Mesenchymal stem cell (in vitro differentiated cells and primary cell): ENCODE data around the gene MIB2.

Experiments used
- DNase-seq: peaks from one replicate; pipeline ENCODE4 v3.0.0-alpha.2; 2013
- H2AFZ ChIP-seq: one replicate; pipeline ENCODE4 v1.6.1; 2013; ENCODE audit warnings: low read depth, mild to moderate bottlenecking, control low read depth, inconsistent platforms, low read length, moderate library complexity
- H2AK5ac ChIP-seq: 2 replicates; pipeline ENCODE4 v1.6.1; 2013; ENCODE audit warnings: low read length, moderate library complexity, mild to moderate bottlenecking, inconsistent platforms; ENCODE audit not compliant: severe bottlenecking
- H2BK120ac ChIP-seq: one replicate; pipeline ENCODE4 v1.6.1; 2013; ENCODE audit warnings: low read depth, mild to moderate bottlenecking, inconsistent platforms, low read length, moderate library complexity
- H2BK12ac ChIP-seq, 2 experiments: one replicate each; pipeline ENCODE4 v1.6.1; 2013; ENCODE audit warnings: inconsistent platforms in 2 of 2, low read length in 2 of 2, mild to moderate bottlenecking in 2 of 2, moderate library complexity in 2 of 2, control low read depth in 1 of 2
- H2BK15ac ChIP-seq: one replicate; pipeline ENCODE4 v1.6.1; 2013; ENCODE audit warnings: mild to moderate bottlenecking, low read depth, inconsistent platforms; ENCODE audit not compliant: poor library complexity, severe bottlenecking
- H2BK5ac ChIP-seq: 2 replicates; pipeline ENCODE4 v1.6.1; 2013; ENCODE audit warnings: low read depth, mild to moderate bottlenecking, low read length, control low read depth, inconsistent platforms; ENCODE audit not compliant: poor library complexity, severe bottlenecking
- H3K14ac ChIP-seq, 2 experiments: one replicate each; pipeline ENCODE4 v1.6.1; 2013; ENCODE audit warnings: inconsistent platforms in 2 of 2, low read length in 2 of 2, control low read depth in 1 of 2, mild to moderate bottlenecking in 1 of 2, moderate library complexity in 1 of 2
- H3K18ac ChIP-seq, 2 experiments: one replicate each; pipeline ENCODE4 v1.6.1; 2013; ENCODE audit warnings: inconsistent platforms in 2 of 2, low read length in 2 of 2, control low read depth in 1 of 2, low read depth in 1 of 2, mild to moderate bottlenecking in 1 of 2
- H3K23ac ChIP-seq, 2 experiments: one replicate each; pipeline ENCODE4 v1.6.1; 2013; ENCODE audit warnings: inconsistent platforms in 2 of 2, low read length in 2 of 2, mild to moderate bottlenecking in 2 of 2, moderate library complexity in 2 of 2, control low read depth in 1 of 2
- H3K27ac ChIP-seq: 2 replicates; pipeline ENCODE4 v1.5.1; 2013; ENCODE audit warnings: mild to moderate bottlenecking, moderate library complexity, low read length, control low read depth, inconsistent platforms; ENCODE audit not compliant: poor library complexity, severe bottlenecking
- H3K27me3 ChIP-seq, 2 experiments: 2 replicates each; pipeline versions ENCODE4 v1.6.1 to v1.7.0; 2013; ENCODE audit warnings: low read length in 2 of 2, mild to moderate bottlenecking in 2 of 2, moderate library complexity in 2 of 2, control low read depth in 1 of 2, inconsistent platforms in 1 of 2; ENCODE audit not compliant: control insufficient read depth in 1 of 2, insufficient read depth in 1 of 2
- H3K36me3 ChIP-seq, 2 experiments: 2 replicates each; pipeline versions ENCODE4 v1.6.1 to v1.7.0; 2013; ENCODE audit warnings: low read length in 2 of 2, control low read depth in 1 of 2, inconsistent platforms in 1 of 2, low read depth in 1 of 2, mild to moderate bottlenecking in 1 of 2; ENCODE audit not compliant: insufficient read depth in 2 of 2, control insufficient read depth in 1 of 2
- H3K4ac ChIP-seq, 2 experiments: one replicate each; pipeline ENCODE4 v1.6.1; 2013; ENCODE audit warnings: inconsistent platforms in 2 of 2, low read length in 2 of 2, mild to moderate bottlenecking in 2 of 2, moderate library complexity in 2 of 2, control low read depth in 1 of 2, low read depth in 1 of 2
- H3K4me1 ChIP-seq: 2 replicates; pipeline ENCODE4 v1.6.1; 2013; ENCODE audit warnings: low read depth, low read length, control low read depth; ENCODE audit not compliant: control insufficient read depth, insufficient read depth
- H3K4me2 ChIP-seq: 2 replicates; pipeline ENCODE4 v1.6.1; 2013; ENCODE audit warnings: low read length, mild to moderate bottlenecking, inconsistent platforms; ENCODE audit not compliant: poor library complexity, severe bottlenecking
- H3K4me3 ChIP-seq, 2 experiments: 2 replicates each; pipeline versions ENCODE4 v1.5.1 to v1.7.0; 2013; ENCODE audit warnings: low read length in 2 of 2, mild to moderate bottlenecking in 2 of 2, control low read depth in 1 of 2, low read depth in 1 of 2; ENCODE audit not compliant: insufficient read depth in 1 of 2
- H3K79me1 ChIP-seq: replicated peaks from 2 replicates; pipeline ENCODE4 v1.6.1; 2013; ENCODE audit warnings: mild to moderate bottlenecking, control low read depth, low read length, inconsistent platforms; ENCODE audit not compliant: poor library complexity, severe bottlenecking
- H3K9ac ChIP-seq: 2 replicates; pipeline ENCODE4 v1.7.0; 2013; ENCODE audit warnings: mild to moderate bottlenecking, low read length, moderate library complexity
- H3K9me3 ChIP-seq: 2 replicates; pipeline ENCODE4 v1.7.0; 2013; ENCODE audit warnings: mild to moderate bottlenecking, low read length; ENCODE audit not compliant: control insufficient read depth
- H4K8ac ChIP-seq: one replicate; pipeline ENCODE4 v1.6.1; 2013; ENCODE audit warnings: inconsistent platforms, mild to moderate bottlenecking, low read length, moderate library complexity
- H4K91ac ChIP-seq: one replicate; pipeline ENCODE4 v1.6.1; 2013; ENCODE audit warnings: mild to moderate bottlenecking, low read length, inconsistent platforms
- WGBS: methylation state at CpG from one replicate; pipeline ENCODE4 v1.1.7; 2013; ENCODE audit warnings: mixed read lengths; 5-methylcytosine and 5-hydroxymethylcytosine counted together

The MIB2 gene

DNA sequence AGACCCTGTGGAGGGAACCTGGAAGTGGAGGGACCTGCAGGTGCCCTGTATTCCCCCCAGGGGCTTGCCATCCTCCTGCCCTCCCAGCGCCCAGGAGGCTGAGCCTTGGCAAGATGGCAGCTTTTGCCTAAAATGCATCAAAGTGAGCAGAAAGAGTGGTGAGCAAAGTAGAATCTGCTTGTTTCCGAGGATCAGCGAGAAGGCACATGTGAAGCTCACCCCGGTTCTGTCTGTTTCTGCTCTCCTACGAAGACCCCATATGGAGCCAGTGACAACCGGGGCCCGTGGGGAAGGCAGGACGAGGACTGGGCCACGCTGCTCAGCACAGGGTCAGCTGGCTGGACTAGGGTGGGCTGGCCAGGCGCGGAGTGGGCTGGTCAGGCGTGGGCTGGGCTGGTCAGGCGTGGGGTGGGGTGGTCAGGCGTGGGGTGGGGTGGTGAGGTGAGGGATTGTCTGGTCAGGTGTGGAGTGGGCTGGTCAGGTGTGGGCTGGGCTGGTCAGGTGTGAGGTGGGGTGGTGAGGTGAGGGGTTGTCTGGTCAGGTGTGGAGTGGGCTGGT, 10.2 kb upstream of the MIB2 start:
- Histone ChIP-seq H4K8ac (no peak overlapping the region), H3K27ac (no peak overlapping the region), H2BK12ac (no peak overlapping the region), H2AK5ac (no peak overlapping the region), H3K18ac (no peak overlapping the region), H3K4me1 (peaks cover 15% of the 10 kb centered on the region), H2BK15ac (no peak overlapping the region), H3K4me3 (no peak overlapping the region), H2AFZ (no peak overlapping the region), H3K23ac (no peak overlapping the region), H3K36me3 (peaks cover 0 to 2% of the 10 kb centered on the region in 2 experiments), H2BK5ac (no peak overlapping the region), H3K9ac (no peak overlapping the region), H3K4me2 (no peak overlapping the region), H2BK120ac (no peak overlapping the region), H3K14ac (no peak overlapping the region), H3K79me1 (peaks cover 2% of the 10 kb centered on the region), H4K91ac (no peak overlapping the region), H3K27me3 (peaks cover 37 to 39% of the 10 kb centered on the region in 2 experiments), H3K4ac (no peak overlapping the region), H3K9me3 (no peaks in the 10 kb centered on the region)
- WGBS = 86% methylated on average over 14 of the region's 14 CpGs
- DNase-seq = no peak

DNA sequence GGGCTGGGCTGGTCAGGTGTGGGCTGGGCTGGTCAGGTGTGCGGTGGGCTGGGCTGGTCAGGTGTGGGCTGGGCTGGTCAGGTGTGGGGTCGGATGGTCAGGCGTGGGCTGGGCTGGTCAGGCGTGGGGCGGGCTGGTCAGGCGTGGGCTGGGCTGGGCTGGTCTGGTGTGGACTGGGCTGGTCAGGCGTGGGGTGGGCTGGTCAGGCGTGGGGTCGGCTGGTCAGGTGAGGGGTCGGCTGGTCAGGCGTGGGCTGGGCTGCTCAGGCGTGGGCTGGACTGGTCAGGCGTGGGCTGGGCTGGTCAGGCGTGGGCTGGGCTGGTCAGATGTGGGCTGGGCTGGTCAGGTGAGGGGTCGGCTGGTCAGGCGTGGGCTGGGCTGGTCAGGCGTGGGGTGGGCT, 9.6 kb upstream of the MIB2 start:
- Histone ChIP-seq H3K27me3 (peaks cover 32 to 34% of the 10 kb centered on the region in 2 experiments), H2BK120ac (no peak overlapping the region), H3K27ac (no peak overlapping the region), H3K36me3 (peaks cover 0 to 2% of the 10 kb centered on the region in 2 experiments), H2AFZ (no peak overlapping the region), H2BK12ac (no peak overlapping the region), H4K8ac (no peak overlapping the region), H2BK5ac (no peak overlapping the region), H3K4me2 (no peak overlapping the region), H3K18ac (no peak overlapping the region), H3K14ac (no peak overlapping the region), H3K4ac (no peak overlapping the region), H3K9me3 (no peaks in the 10 kb centered on the region), H2AK5ac (no peak overlapping the region), H3K79me1 (peaks cover 4% of the 10 kb centered on the region), H4K91ac (peak overlapping the region; percentile 39), H3K23ac (no peak overlapping the region), H3K4me3 (peak overlapping the region in 1 of 2 experiments; percentile 15), H3K4me1 (peaks cover 10% of the 10 kb centered on the region), H2BK15ac (no peak overlapping the region), H3K9ac (no peak overlapping the region)
- no peak for DNase-seq
- WGBS = 95% methylated on average over 17 of the region's 17 CpGs

DNA sequence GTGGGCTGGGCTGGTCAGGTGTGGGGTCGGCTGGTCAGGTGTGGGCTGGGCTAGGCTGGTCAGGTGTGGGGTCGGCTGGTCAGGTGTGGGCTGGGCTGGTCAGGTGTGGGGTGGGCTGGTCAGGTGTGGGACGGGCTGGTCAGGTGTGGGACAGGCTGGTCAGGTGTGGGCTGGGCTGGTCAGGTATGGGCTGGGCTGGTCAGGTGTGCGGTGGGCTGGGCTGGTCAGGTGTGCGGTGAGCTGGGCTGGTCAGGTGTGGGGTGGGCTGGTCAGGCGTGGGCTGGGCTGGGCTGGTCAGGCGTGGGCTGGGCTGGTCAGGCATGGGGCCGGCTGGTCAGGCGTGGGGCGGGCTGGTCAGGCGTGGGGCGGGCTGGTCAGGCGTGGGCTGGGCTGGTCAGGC, 9.1 kb upstream of the MIB2 start:
- Histone ChIP-seq H3K4me3 (no peak overlapping the region), H3K9ac (no peak overlapping the region), H3K9me3 (no peaks in the 10 kb centered on the region), H3K79me1 (peaks cover 6% of the 10 kb centered on the region), H2BK5ac (no peak overlapping the region), H3K27ac (no peak overlapping the region), H2BK12ac (no peak overlapping the region), H3K4ac (no peak overlapping the region), H4K91ac (no peak overlapping the region), H2AFZ (no peak overlapping the region), H3K27me3 (peaks cover 27 to 29% of the 10 kb centered on the region in 2 experiments), H3K14ac (no peak overlapping the region), H4K8ac (no peak overlapping the region), H3K23ac (no peak overlapping the region), H3K18ac (no peak overlapping the region), H2AK5ac (no peak overlapping the region), H3K36me3 (peaks cover 0 to 2% of the 10 kb centered on the region in 2 experiments), H3K4me2 (no peak overlapping the region), H3K4me1 (peaks cover 8% of the 10 kb centered on the region), H2BK15ac (no peak overlapping the region), H2BK120ac (no peak overlapping the region)
- WGBS = 85% methylated on average over 8 of the region's 13 CpGs
- no peak for DNase-seq

DNA sequence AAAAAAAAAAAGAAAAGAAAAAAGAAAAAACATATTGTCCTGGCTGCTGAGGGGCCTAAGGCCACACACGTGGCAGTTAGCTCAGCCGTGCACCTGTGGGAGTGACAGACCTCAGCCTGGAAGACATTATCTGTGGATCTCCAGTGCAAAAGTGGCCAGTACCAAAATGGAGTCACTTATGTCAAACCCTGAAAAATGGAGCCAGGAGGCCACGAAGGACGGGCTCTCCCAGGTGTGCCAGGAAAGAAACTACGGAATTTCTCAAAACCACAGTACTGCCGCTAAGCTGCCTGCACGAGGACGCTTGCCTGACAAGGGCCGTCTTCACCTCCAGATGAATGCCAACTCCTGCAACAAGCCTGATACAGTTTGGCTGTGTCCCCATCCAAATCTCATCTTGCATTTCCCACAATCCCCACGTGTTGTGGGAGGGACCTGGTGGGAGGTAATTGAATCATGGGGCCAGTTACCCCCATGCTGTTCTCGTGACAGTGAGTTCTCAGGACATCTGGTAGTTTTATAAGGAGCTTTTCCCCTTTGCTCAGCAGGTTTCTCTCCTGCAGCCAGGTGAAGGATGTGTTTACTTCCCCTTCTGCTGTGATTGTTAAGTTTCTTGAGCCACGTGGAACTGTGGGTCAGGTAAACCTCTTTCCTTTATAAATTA, 5.3 kb upstream of the MIB2 start:
- no peak overlapping the region for H3K14ac ChIP-seq
- H3K18ac ChIP-seq = no peak overlapping the region
- peak overlapping the region; percentile 39 for H4K91ac ChIP-seq
- H3K4ac ChIP-seq = no peak overlapping the region
- H3K9ac ChIP-seq = no peak overlapping the region
- H3K4me3 ChIP-seq = no peak overlapping the region
- H2AFZ ChIP-seq = no peak overlapping the region
- H3K27ac ChIP-seq = no peak overlapping the region
- H3K9me3 ChIP-seq = no peaks in the 10 kb centered on the region
- no peak overlapping the region for H2BK12ac ChIP-seq
- no peak overlapping the region for H4K8ac ChIP-seq
- 72% methylated on average over 11 of the region's 12 CpGs for WGBS
- H3K36me3 ChIP-seq = peaks cover 0 to 2% of the 10 kb centered on the region in 2 experiments
- no peak overlapping the region for H3K23ac ChIP-seq
- H2AK5ac ChIP-seq = no peak overlapping the region
- peaks cover 0 to 2% of the 10 kb centered on the region in 2 experiments for H3K27me3 ChIP-seq
- no peak overlapping the region for H3K4me2 ChIP-seq
- H3K4me1 ChIP-seq = peaks cover 16% of the 10 kb centered on the region
- H2BK5ac ChIP-seq = no peak overlapping the region
- no peak for DNase-seq
- H3K79me1 ChIP-seq = peaks cover 17% of the 10 kb centered on the region
- H2BK120ac ChIP-seq = no peak overlapping the region
- H2BK15ac ChIP-seq = no peak overlapping the region
